Measurements from ENCODE around the gene THBS1. TPM values are rescaled to one million over a fixed set of nuclear protein-coding genes. Genes with fewer than 3 reads are reported as not detected.

Gene THBS1
- total RNA-seq, 1 donor: 7,420 TPM

DNA sequence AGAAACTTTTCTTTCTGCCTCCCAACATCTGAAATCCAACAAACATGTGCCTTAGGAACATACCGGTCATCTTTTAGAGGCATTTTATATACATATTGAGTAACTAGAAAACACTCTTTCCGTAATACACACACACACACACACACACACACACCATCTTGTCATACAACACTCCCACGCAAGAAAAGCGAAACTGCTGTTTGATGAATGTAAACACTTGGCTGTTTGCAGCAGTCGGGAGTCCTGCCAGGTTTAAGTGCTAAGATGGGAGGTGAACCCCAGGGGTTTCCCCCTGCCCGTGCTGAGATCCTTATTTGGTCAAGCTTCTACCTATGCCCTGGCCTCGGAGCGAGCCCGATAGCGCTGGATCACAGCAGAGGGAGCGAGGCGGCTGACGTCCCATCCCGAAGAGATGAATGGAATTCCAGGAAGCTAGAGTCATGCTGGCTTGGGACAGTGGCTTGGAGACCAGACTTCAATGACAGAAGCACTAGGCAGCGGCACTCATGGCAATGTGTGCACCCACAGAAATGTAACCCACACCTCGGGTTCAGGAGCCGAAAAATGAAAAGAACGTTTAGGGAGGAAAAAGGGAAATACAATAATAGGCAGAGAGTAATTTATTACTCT lies 1.3 kb upstream of the THBS1 start:
- TF ChIP-seq, protein P1, sequence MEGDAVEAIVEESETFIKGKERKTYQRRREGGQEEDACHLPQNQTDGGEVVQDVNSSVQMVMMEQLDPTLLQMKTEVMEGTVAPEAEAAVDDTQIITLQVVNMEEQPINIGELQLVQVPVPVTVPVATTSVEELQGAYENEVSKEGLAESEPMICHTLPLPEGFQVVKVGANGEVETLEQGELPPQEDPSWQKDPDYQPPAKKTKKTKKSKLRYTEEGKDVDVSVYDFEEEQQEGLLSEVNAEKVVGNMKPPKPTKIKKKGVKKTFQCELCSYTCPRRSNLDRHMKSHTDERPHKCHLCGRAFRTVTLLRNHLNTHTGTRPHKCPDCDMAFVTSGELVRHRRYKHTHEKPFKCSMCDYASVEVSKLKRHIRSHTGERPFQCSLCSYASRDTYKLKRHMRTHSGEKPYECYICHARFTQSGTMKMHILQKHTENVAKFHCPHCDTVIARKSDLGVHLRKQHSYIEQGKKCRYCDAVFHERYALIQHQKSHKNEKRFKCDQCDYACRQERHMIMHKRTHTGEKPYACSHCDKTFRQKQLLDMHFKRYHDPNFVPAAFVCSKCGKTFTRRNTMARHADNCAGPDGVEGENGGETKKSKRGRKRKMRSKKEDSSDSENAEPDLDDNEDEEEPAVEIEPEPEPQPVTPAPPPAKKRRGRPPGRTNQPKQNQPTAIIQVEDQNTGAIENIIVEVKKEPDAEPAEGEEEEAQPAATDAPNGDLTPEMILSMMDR (IDR thresholded peaks at IDR 0.05; ENCODE audit: insufficient read depth, low read depth, low read length): no peak
- DNase-seq (ENCODE audit: low read depth): peak; percentile 93

DNA sequence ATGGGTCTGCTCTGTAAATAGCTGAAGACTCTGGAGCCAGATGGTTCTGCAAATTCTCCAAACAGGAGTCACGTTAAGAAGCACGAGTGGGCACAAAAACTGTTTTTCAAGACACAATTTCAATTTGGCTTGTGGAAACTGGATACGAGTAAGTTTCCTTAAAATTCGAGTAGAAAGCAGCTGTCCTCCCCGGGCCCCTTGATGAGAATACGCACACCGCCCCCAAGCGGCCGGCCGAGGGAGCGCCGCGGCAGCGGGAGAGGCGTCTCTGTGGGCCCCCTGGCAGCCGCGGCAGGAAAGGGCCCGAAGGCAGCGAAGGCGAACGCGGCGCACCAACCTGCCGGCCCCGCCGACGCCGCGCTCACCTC lies 778 bp upstream of the THBS1 start:
- H3K4me3 ChIP-seq (ENCODE audit: low read depth, low read length): peak overlapping the region; percentile 80
- TF ChIP-seq, protein P1 (IDR thresholded peaks at IDR 0.05; ENCODE audit: insufficient read depth, low read depth, low read length): peak; percentile 96
- peak; percentile 97 for DNase-seq (ENCODE audit: low read depth)

More for the DNA sequence above, 1.3 kb upstream of the THBS1 start:
- peak overlapping the region; percentile 80 for H3K4me3 ChIP-seq (ENCODE audit: low read depth, low read length)

DNA sequence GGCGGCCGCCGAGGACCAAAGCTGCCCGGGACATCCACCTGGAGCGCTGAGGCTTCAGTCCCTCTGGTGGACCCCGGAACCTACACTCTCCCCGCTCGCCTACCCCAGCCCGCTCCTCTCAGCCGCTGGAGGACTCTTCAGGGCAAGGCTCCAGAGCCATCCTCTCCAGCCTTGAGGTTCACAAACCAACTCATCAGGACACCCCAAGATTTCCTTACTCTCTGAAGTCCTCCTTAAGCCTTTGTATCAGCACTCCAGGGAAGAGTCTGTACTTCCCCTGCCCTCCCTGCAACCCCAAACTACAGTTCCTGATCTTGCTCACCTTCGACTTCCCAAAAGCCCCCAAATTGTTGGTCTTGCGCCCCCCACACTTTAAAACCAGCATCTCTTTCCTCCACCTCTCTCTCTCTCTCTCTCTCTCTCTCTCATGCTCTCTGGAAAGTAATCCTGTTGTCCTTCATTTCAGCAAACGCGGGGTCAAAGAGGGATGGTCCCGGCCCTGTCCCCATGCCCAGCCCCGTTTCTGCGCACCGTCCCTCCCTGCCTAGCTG lies 438 bp downstream of the THBS1 start:
- DNase-seq (ENCODE audit: low read depth): no peak
- TF ChIP-seq, protein P1 (IDR thresholded peaks at IDR 0.05; ENCODE audit: insufficient read depth, low read depth, low read length): no peak
- peak overlapping the region; percentile 80 for H3K4me3 ChIP-seq (ENCODE audit: low read depth, low read length)

DNA sequence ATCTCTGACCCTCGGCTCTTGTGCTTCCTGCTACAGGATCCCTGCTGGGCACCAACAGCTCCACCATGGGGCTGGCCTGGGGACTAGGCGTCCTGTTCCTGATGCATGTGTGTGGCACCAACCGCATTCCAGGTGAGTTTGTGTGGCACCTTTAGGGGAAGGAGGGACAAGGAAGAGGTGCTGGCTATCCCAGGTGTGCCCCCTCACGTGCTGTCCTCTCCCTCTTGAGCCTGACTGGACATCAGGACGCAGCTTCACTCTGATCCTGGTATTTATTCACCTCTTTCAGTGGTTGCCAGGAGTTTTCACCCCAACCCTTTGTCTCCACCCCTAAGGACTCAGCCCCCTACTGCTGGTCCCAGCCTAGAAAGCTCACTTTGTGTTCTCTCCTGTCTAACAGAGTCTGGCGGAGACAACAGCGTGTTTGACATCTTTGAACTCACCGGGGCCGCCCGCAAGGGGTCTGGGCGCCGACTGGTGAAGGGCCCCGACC lies 960 bp downstream of the THBS1 start:
- TF ChIP-seq, protein P1 (IDR thresholded peaks at IDR 0.05; ENCODE audit: insufficient read depth, low read depth, low read length): peak; percentile 51
- peak overlapping the region; percentile 80 for H3K4me3 ChIP-seq (ENCODE audit: low read depth, low read length)
- DNase-seq (ENCODE audit: low read depth): peak; percentile 52

DNA sequence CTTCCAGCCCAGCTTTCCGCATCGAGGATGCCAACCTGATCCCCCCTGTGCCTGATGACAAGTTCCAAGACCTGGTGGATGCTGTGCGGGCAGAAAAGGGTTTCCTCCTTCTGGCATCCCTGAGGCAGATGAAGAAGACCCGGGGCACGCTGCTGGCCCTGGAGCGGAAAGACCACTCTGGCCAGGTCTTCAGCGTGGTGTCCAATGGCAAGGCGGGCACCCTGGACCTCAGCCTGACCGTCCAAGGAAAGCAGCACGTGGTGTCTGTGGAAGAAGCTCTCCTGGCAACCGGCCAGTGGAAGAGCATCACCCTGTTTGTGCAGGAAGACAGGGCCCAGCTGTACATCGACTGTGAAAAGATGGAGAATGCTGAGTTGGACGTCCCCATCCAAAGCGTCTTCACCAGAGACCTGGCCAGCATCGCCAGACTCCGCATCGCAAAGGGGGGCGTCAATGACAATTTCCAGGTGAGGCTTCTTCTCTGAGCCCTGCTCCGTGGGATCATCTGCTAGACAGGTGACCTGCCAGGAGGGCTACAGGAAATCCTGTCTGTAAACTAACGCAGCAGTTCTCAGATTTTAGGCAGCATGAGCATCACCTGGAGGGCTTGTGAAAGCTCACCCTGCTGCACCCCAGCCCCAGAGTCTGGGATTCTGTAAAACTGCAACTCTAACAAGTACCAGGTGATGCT lies 1.6 kb downstream of the THBS1 start:
- TF ChIP-seq, protein P1 (IDR thresholded peaks at IDR 0.05; ENCODE audit: insufficient read depth, low read depth, low read length): no peak
- DNase-seq (ENCODE audit: low read depth): peak; percentile 56
- H3K4me3 ChIP-seq (ENCODE audit: low read depth, low read length): peak overlapping the region; percentile 80

DNA sequence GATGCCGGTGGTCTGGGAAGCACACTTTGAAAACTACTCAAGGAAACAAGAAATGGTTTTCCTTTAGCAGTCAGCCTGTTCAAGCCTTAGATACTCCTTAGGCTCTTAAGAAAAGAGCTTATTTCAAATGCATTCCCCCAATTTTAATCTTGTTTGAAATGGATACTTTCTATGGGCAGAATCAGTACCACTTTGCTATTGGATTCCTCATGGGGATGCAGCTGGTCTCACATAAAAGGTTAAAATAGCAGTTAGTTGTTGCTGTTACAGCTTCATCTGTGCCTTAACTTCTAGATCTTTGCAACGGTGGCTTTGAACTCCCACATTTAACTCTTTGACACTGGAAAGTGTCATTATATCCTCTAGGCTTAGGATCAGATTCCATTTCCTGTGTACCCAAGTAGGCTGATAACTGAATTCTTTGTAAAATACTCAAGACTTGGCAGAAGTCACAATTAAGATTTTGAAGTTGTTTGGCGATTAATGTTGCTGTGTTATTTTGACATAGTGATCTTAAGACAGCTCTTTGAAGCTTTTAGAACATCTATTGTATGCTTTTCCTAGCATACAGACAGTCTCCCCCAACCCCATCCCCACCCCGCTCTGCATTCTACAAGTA lies 2.2 kb downstream of the THBS1 start:
- peak overlapping the region; percentile 80 for H3K4me3 ChIP-seq (ENCODE audit: low read depth, low read length)
- peak; percentile 13 for DNase-seq (ENCODE audit: low read depth)
- TF ChIP-seq, protein P1 (IDR thresholded peaks at IDR 0.05; ENCODE audit: insufficient read depth, low read depth, low read length): no peak

Measured in fibroblast of villous mesenchyme (primary cell).